HepG2 (cell line): Measurements from ENCODE around the gene INTS2. TPM values are rescaled to one million over a fixed set of nuclear protein-coding genes. Genes with fewer than 3 reads are reported as not detected.

ENCODE experiments used
- BCLAF1 ChIP-seq: fragments of 450-650 bp; IDR thresholded peaks from 2 replicates; pipeline ENCODE4 v1.6.1; 2017; ENCODE audit warnings: mild to moderate bottlenecking
- DMAP1 ChIP-seq: IDR thresholded peaks from 2 replicates; pipeline ENCODE4 v1.6.1; 2016
- E2F1 ChIP-seq: sonication (generic); formaldehyde crosslinking; IDR thresholded peaks from 2 replicates; pipeline ENCODE4 v1.5.0; 2020; ENCODE audit warnings: missing genetic modification reagents
- HMGXB3 ChIP-seq: sonication (generic); formaldehyde crosslinking; IDR thresholded peaks from 2 replicates; pipeline ENCODE4 v1.4.0; 2020; ENCODE audit warnings: missing genetic modification reagents, borderline replicate concordance
- PAWR ChIP-seq: sonication (generic); formaldehyde crosslinking; IDR thresholded peaks from 2 replicates; pipeline ENCODE4 v1.4.0; 2020; ENCODE audit warnings: missing genetic modification reagents, mild to moderate bottlenecking, borderline replicate concordance
- PRDM15 ChIP-seq: sonication (generic); formaldehyde crosslinking; IDR thresholded peaks from 2 replicates; pipeline ENCODE4 v1.4.0; 2020; ENCODE audit warnings: missing genetic modification reagents
- SALL2 ChIP-seq: sonication (generic); formaldehyde crosslinking; IDR thresholded peaks from 2 replicates; pipeline ENCODE4 v1.8.1; 2023; ENCODE audit warnings: mild to moderate bottlenecking, missing genetic modification reagents, inconsistent platforms
- SRSF1 ChIP-seq: fragments of 200-400 bp; formaldehyde crosslinking; optimal IDR thresholded peaks from 2 replicates; pipeline ENCODE3; 2017; ENCODE audit warnings: mild to moderate bottlenecking, low read depth, low read length, moderate library complexity
- SUZ12 ChIP-seq: fragments of 150-350 bp; IDR thresholded peaks from 2 replicates; pipeline ENCODE4 v1.6.1; 2014; ENCODE audit warnings: low read depth, low read length
- XRCC5 ChIP-seq: fragments of 200-400 bp; formaldehyde crosslinking; optimal IDR thresholded peaks from 2 replicates; pipeline ENCODE3; 2017; ENCODE audit warnings: mild to moderate bottlenecking, low read length
- ZBTB25 ChIP-seq: IDR thresholded peaks from 2 replicates; pipeline ENCODE4 v1.6.1; 2018; ENCODE audit warnings: missing genetic modification reagents
- ZNF574 ChIP-seq: sonication (generic); formaldehyde crosslinking; IDR thresholded peaks from 2 replicates; pipeline ENCODE4 v1.4.0; 2020; ENCODE audit warnings: missing genetic modification reagents
- ZNF619 ChIP-seq: sonication (generic); formaldehyde crosslinking; IDR thresholded peaks from 2 replicates; pipeline ENCODE4 v1.4.0; 2020; ENCODE audit warnings: mild to moderate bottlenecking, missing genetic modification reagents
- ZNF83 ChIP-seq: sonication (generic); formaldehyde crosslinking; IDR thresholded peaks from 2 replicates; pipeline ENCODE4 v1.4.0; 2020; ENCODE audit warnings: missing genetic modification reagents, mild to moderate bottlenecking, borderline replicate concordance
- polyA plus RNA-seq, 8 experiments: library from polyadenylated mRNA; depleted of rRNA in 3 of 8; stranded (reverse) in 7 of 8; unstranded in 1 of 8; fragments of >200 nt; fragmentation: Illumina TruSeq in 4 of 8; extraction: Trizol in 4 of 8; gene quantifications; 2 replicates each; pipeline versions ENCODE4 v1.2.1 to v1.2.3, GENCODE V29; 2011 to 2016; ENCODE audit warnings: low read depth in 4 of 8, missing spikeins in 1 of 8, mixed read lengths in 1 of 8; ENCODE audit not compliant: insufficient read depth in 1 of 8
- total RNA-seq, 5 experiments: library from RNA; depleted of rRNA; stranded (reverse); fragments of >200 nt; fragmentation: Illumina TruSeq; extraction: Trizol; gene quantifications; 2 replicates each; pipeline ENCODE4 v1.2.3, GENCODE V29; 2016; ENCODE audit warnings: low read depth in 1 of 5

Gene INTS2
- total and polyA plus RNA-seq, 2 of the 13 experiments (the other 11 are each of a cell fraction or from before 2014, with no cell fraction given) = 20.5 to 30.2 TPM

- TF ChIP-seq BCLAF1 = no peak
- TF ChIP-seq SRSF1 = no peak
- no peak for TF ChIP-seq ZNF574 (CRISPR knock-in tag)
- no peak for TF ChIP-seq DMAP1 (CRISPR knock-in tag)
- no peak for TF ChIP-seq PAWR (CRISPR knock-in tag)
- no peak for TF ChIP-seq E2F1 (CRISPR knock-in tag)
- TF ChIP-seq HMGXB3 (CRISPR knock-in tag) = 0 out of 2 replicates have a peak, but pooled peaks have one; percentile 5
- TF ChIP-seq ZNF83 (CRISPR knock-in tag) = no peak
- no peak for TF ChIP-seq SALL2
- no peak for TF ChIP-seq XRCC5
- no peak for TF ChIP-seq SUZ12
- TF ChIP-seq ZBTB25 (CRISPR knock-in tag) = no peak
- TF ChIP-seq PRDM15 = no peak
- TF ChIP-seq ZNF619 (CRISPR knock-in tag) = no peak
Measured at GRCh38 chr17:61928101-61928436, 287 bp upstream of the INTS2 start (continued).
